ENCODE results near the gene PRELID3B. TPM values are rescaled to one million over a fixed set of nuclear protein-coding genes. Genes with fewer than 3 reads are reported as not detected.

Gene PRELID3B
- total RNA-seq, 1 experiment from 2014 or later, result 137 TPM

DNA sequence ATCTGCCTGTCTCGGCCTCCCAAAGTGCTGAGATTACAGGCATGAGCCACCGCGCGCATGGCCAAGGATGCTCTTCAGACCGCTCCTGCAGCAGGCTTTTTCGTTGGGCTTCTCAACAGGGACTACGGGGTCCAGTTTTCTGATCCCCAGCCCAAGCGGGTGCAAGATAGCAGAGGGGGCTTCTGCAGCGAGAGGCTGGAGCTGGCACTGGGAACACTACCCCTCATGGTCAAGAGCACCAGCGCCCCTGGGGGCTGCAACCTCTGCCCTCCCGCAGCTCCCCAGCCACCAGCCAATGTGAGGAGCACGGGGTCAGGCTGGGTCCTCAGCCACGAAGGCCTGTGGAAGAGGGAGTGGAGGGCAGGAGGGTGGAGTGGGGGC is 41.5 kb downstream of the PRELID3B start:
- Histone ChIP-seq H4K20me1 (ENCODE audit: insufficient read depth) (peaks cover 10% of the 10 kb centered on the region; the same call in 1 of the 2 replicates), H3F3A (ENCODE audit: insufficient read depth, low read depth) (peaks cover 18% of the 10 kb centered on the region), H3K9me3 (ENCODE audit: insufficient read depth, low read depth) (no peaks in the 10 kb centered on the region), H3K4me2 (no peak overlapping the region), H3K36me3 (ENCODE audit: low read depth) (peaks cover 16% of the 10 kb centered on the region), H3K4me1 (replicated peaks; ENCODE audit: insufficient read depth) (peaks cover 8% of the 10 kb centered on the region), H3K27ac (no peak overlapping the region), H3K4me3 (no peak overlapping the region), H3K27me3 (ENCODE audit: insufficient read depth, low read depth) (no peaks in the 10 kb centered on the region), H3K9me2 (ENCODE audit: insufficient read depth) (no peaks in the 10 kb centered on the region), H3K79me2 (ENCODE audit: low read depth) (peaks cover 11% of the 10 kb centered on the region), H2AFZ (no peak overlapping the region)
- intact Hi-C loops (cut with micrococcal nuclease; ENCODE audit: unreplicated experiment), result no loop called here
- TF ChIP-seq EZH2 (IDR thresholded peaks at IDR 0.05; ENCODE audit: low read depth), result no peak
- TF ChIP-seq CTCF (conservative IDR thresholded peaks at IDR 0.05), result no peak
- BruUV-seq (replicated peaks), result no TSS peak
- ChIA-PET CTCF (no interaction called here), POLR2A (ENCODE audit: unreplicated experiment) (no interaction called here)
- DNase-seq, result no peak

DNA sequence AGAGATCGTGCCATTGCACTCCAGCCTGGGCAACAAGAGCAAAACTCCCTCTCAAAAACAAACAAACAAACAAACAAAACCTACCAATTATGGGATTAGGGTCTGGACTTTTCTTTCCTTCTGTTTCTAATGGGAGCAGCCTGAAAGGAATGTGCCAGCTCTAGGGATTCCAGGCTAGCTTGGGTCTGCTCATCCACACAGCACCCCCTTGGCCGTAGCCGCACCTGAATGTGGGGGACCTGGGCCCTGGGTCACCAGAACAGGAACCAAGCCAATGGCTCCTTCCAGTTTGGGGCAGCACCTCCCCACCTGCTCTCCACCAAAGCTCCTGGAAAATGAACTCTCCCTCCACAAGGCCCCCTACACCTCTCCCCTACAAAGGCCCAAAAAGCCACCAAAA is 42.3 kb downstream of the PRELID3B start:
- no TSS peak for BruUV-seq (replicated peaks)
- no peak overlapping the region for H3K4me2 ChIP-seq

GRCh38 chr20:58998656-58999055 is 43.9 kb downstream of the PRELID3B start:
- TF ChIP-seq CTCF (conservative IDR thresholded peaks at IDR 0.05) (no peak), EZH2 (IDR thresholded peaks at IDR 0.05; ENCODE audit: low read depth) (no peak)
- no peak overlapping the region for H3K4me2 ChIP-seq
- H3K9me3 ChIP-seq (ENCODE audit: insufficient read depth, low read depth), result no peaks in the 10 kb centered on the region
- no peaks in the 10 kb centered on the region for H3K4me1 ChIP-seq (replicated peaks; ENCODE audit: insufficient read depth)
- ChIA-PET POLR2A (ENCODE audit: unreplicated experiment) (interaction anchor here (0.6 kb wide), 1 partner anchor 13 kb away, joined by 3 read pairs; no protein-coding TSS in a partner anchor), CTCF (no interaction called here)
- H2AFZ ChIP-seq, result no peak overlapping the region
- DNase-seq, result no peak
- H3K9me2 ChIP-seq (ENCODE audit: insufficient read depth), result no peaks in the 10 kb centered on the region
- no TSS peak for BruUV-seq (replicated peaks)
- no peaks in the 10 kb centered on the region for H3K79me2 ChIP-seq (ENCODE audit: low read depth)
- H3F3A ChIP-seq (ENCODE audit: insufficient read depth, low read depth), result peaks cover 40% of the 10 kb centered on the region
- H4K20me1 ChIP-seq (ENCODE audit: insufficient read depth), result peaks cover 10% of the 10 kb centered on the region; the same call in 1 of the 2 replicates
- intact Hi-C loops (cut with micrococcal nuclease; ENCODE audit: unreplicated experiment), result no loop called here
- peaks cover 31% of the 10 kb centered on the region for H3K36me3 ChIP-seq (ENCODE audit: low read depth)
- H3K4me3 ChIP-seq, result no peak overlapping the region
- H3K27me3 ChIP-seq (ENCODE audit: insufficient read depth, low read depth), result no peaks in the 10 kb centered on the region
- H3K27ac ChIP-seq, result no peak overlapping the region

More for the DNA sequence above, 42.3 kb downstream of the PRELID3B start:
- Histone ChIP-seq H3K4me3 (no peak overlapping the region), H3K27ac (no peak overlapping the region), H3K27me3 (ENCODE audit: insufficient read depth, low read depth) (no peaks in the 10 kb centered on the region), H3K4me1 (replicated peaks; ENCODE audit: insufficient read depth) (0 out of 2 replicates have a peak, but pooled peaks cover under 1% of the 10 kb centered on the region), H3K9me3 (ENCODE audit: insufficient read depth, low read depth) (no peaks in the 10 kb centered on the region), H3K36me3 (ENCODE audit: low read depth) (peaks cover 24% of the 10 kb centered on the region), H3F3A (ENCODE audit: insufficient read depth, low read depth) (peaks cover 25% of the 10 kb centered on the region), H3K79me2 (ENCODE audit: low read depth) (peaks cover 4% of the 10 kb centered on the region; the same call in 1 of the 2 replicates), H2AFZ (no peak overlapping the region), H4K20me1 (ENCODE audit: insufficient read depth) (peaks cover 10% of the 10 kb centered on the region), H3K9me2 (ENCODE audit: insufficient read depth) (no peaks in the 10 kb centered on the region)
- TF ChIP-seq EZH2 (IDR thresholded peaks at IDR 0.05; ENCODE audit: low read depth) (no peak), CTCF (conservative IDR thresholded peaks at IDR 0.05) (no peak)
- ChIA-PET CTCF (no interaction called here), POLR2A (ENCODE audit: unreplicated experiment) (no interaction called here)
- intact Hi-C loops (cut with micrococcal nuclease; ENCODE audit: unreplicated experiment), result no loop called here
- no peak for DNase-seq

Data from PC-9 (cell line).